Activated CD8-positive, alpha-beta T cell treated with anti-CD3 and anti-CD28 coated beads for 36 hours (primary cell): ENCODE results near the gene SDCCAG8. TPM values are rescaled to one million over a fixed set of nuclear protein-coding genes. Genes with fewer than 3 reads are reported as not detected.
A peak's percentile ranks its signal among the peaks of the same experiment; 100 is the strongest.

Experiments used
- ATAC-seq: fragments of 200-7000 bp; cut with Tn5 transposase; one replicate; pipeline ENCODE4 v1.10.0; 2021; ENCODE audit warnings: mild to moderate bottlenecking, moderate library complexity
- CTCF ChIA-PET: fragments of 350-600 bp; sonication (Branson Sonifier 250); formaldehyde crosslinking; loops from one replicate; lab custom pipeline; 2021; ENCODE audit warnings: antibody characterized with exemption; lab: Charles Lee
- POLR2A ChIA-PET: fragments of 350-600 bp; sonication (Branson Sonifier 250); formaldehyde crosslinking; loops from one replicate; lab custom pipeline; 2021; ENCODE audit warnings: antibody characterized with exemption; lab: Charles Lee
- DNase-seq: peaks from one replicate; pipeline ENCODE4 v3.0.0-alpha.2; 2020
- H3K27ac Mint-ChIP-seq: one replicate; pipeline ENCODE4 v1.8.0; 2021; ENCODE audit warnings: mild to moderate bottlenecking, mixed read lengths
- H3K27me3 Mint-ChIP-seq: one replicate; pipeline ENCODE4 v1.8.0; 2021; ENCODE audit warnings: mixed read lengths
- H3K36me3 Mint-ChIP-seq: one replicate; pipeline ENCODE4 v1.8.0; 2021; ENCODE audit warnings: low read depth, mixed read lengths
- H3K4me1 Mint-ChIP-seq: one replicate; pipeline ENCODE4 v1.8.0; 2021; ENCODE audit warnings: low read depth, mixed read lengths
- H3K4me3 Mint-ChIP-seq: one replicate; pipeline ENCODE4 v1.8.0; 2021; ENCODE audit warnings: mild to moderate bottlenecking, moderate library complexity, mixed read lengths
- H3K9me3 Mint-ChIP-seq: one replicate; pipeline ENCODE4 v1.8.0; 2021; ENCODE audit warnings: mixed read lengths
- intact Hi-C: fragments of 100-400 bp; cut with micrococcal nuclease; formaldehyde crosslinking; loops from one replicate; pipeline ENCODE4 v1.10.0; 2022
- total RNA-seq, 2 experiments: library from RNA; stranded (reverse); gene quantifications; one replicate each; pipeline ENCODE4 v1.2.3, GENCODE V29; 2021
- TF ChIP-seq, protein P1 (sequence below): fragments of 200-600 bp; IDR thresholded peaks from one replicate; pipeline ENCODE4 v1.8.0; 2022; ENCODE audit warnings: antibody characterized with exemption, mild to moderate bottlenecking

The SDCCAG8 gene
- total RNA-seq, 2 experiments from 2014 or later: 22.4 to 22.6 TPM

GRCh38 chr1:243514927-243515326 is 259.1 kb downstream of the SDCCAG8 start:
- Mint-ChIP-seq H3K9me3 (peaks cover 4% of the 10 kb centered on the region), H3K4me3 (no peak overlapping the region), H3K36me3 (peaks cover 20% of the 10 kb centered on the region), H3K27ac (no peak overlapping the region), H3K4me1 (peaks cover 12% of the 10 kb centered on the region), H3K27me3 (no peaks in the 10 kb centered on the region)
- TF ChIP-seq, protein P1, sequence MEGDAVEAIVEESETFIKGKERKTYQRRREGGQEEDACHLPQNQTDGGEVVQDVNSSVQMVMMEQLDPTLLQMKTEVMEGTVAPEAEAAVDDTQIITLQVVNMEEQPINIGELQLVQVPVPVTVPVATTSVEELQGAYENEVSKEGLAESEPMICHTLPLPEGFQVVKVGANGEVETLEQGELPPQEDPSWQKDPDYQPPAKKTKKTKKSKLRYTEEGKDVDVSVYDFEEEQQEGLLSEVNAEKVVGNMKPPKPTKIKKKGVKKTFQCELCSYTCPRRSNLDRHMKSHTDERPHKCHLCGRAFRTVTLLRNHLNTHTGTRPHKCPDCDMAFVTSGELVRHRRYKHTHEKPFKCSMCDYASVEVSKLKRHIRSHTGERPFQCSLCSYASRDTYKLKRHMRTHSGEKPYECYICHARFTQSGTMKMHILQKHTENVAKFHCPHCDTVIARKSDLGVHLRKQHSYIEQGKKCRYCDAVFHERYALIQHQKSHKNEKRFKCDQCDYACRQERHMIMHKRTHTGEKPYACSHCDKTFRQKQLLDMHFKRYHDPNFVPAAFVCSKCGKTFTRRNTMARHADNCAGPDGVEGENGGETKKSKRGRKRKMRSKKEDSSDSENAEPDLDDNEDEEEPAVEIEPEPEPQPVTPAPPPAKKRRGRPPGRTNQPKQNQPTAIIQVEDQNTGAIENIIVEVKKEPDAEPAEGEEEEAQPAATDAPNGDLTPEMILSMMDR: no peak
- ChIA-PET POLR2A (no interaction called here), CTCF (no interaction called here)
- intact Hi-C loops: no loop called here
- ATAC-seq: peak; percentile 30
- DNase-seq: no peak

- ATAC-seq: no peak
- no peak for DNase-seq
- no peak overlapping the region for H3K4me3 Mint-ChIP-seq
- H3K4me1 Mint-ChIP-seq: peaks cover 7% of the 10 kb centered on the region
- TF ChIP-seq, protein P1: no peak
- CTCF ChIA-PET: interaction anchor here (1.5 kb wide), 1 partner anchor 779 kb away, joined by 3 read pairs; no protein-coding TSS in a partner anchor
- no peak overlapping the region for H3K27ac Mint-ChIP-seq
- POLR2A ChIA-PET: no interaction called here
- H3K36me3 Mint-ChIP-seq: peaks cover 14% of the 10 kb centered on the region
- no peaks in the 10 kb centered on the region for H3K27me3 Mint-ChIP-seq
- H3K9me3 Mint-ChIP-seq: peaks cover 4% of the 10 kb centered on the region
- intact Hi-C loops: no loop called here
Measured at GRCh38 chr1:243520831-243521230, 265.0 kb downstream of the SDCCAG8 start.

DNA sequence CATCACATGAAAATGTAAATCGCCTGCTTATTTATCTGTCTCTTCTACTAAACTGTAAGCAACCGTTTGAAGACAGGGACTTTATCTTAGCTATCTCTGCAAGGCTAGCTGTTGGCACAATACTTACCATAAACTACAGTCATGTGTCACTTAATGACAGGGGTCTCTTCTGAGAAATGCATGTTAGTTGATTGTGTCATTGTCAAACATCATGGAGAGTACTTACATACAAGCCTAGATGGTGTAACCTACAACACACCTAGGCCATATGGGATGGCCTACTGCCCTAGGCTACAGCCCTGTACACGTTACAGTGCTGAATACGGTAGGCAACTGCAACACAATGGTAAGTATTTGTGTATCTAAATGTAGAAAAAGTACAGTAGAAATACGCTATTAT is 267.9 kb downstream of the SDCCAG8 start:
- no peak for DNase-seq
- no peak overlapping the region for H3K4me3 Mint-ChIP-seq
- H3K27me3 Mint-ChIP-seq: no peaks in the 10 kb centered on the region
- TF ChIP-seq, protein P1: no peak
- H3K4me1 Mint-ChIP-seq: peaks cover 8% of the 10 kb centered on the region
- ChIA-PET CTCF (no interaction called here), POLR2A (no interaction called here)
- peaks cover 5% of the 10 kb centered on the region for H3K9me3 Mint-ChIP-seq
- intact Hi-C loops: no loop called here
- peaks cover 9% of the 10 kb centered on the region for H3K36me3 Mint-ChIP-seq
- ATAC-seq: no peak
- H3K27ac Mint-ChIP-seq: no peak overlapping the region

DNA sequence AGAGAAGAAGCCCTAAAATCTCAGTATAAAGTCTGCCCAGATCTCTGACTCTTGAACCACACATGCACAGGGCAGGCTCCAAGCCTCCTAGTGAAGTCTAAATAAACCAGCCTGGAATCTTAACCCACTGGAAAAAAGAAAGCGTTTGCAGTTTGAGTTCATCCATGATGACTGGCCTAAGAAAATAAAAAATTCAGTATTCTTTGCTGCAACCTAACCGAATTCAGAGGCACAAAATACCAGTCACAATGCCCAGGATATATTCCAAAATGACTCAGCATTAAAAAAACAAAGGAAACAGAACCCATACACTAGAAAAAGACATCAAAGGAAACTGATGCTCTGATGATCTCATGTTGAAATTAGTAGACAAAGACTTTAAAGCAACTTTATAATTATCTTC is 269.2 kb downstream of the SDCCAG8 start:
- H3K36me3 Mint-ChIP-seq: peaks cover 12% of the 10 kb centered on the region
- H3K27ac Mint-ChIP-seq: no peak overlapping the region
- H3K4me1 Mint-ChIP-seq: peaks cover 8% of the 10 kb centered on the region
- H3K27me3 Mint-ChIP-seq: no peaks in the 10 kb centered on the region
- POLR2A ChIA-PET: no interaction called here
- TF ChIP-seq, protein P1: no peak
- intact Hi-C loops: no loop called here
- no peak for DNase-seq
- CTCF ChIA-PET: no interaction called here
- H3K9me3 Mint-ChIP-seq: peaks cover 6% of the 10 kb centered on the region
- ATAC-seq: no peak
- no peak overlapping the region for H3K4me3 Mint-ChIP-seq

DNA sequence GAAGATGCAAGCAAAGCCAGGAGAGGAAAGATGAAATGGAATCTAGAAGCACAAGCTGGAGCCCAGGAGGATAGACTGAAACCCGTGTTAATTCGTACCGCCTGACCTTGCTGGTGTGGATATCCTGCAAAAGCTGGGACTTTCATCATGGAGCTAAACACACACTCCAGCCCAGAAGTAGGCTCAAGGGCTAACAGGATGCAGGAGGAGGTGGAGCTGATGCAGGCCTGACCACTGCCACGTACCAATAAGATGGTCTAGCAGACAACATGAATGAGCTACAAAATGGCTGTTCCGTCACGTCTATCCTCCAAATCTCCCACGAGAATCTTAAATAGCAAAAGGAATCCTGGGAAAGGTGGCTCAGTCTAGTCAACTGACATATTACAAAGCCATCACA is 270.3 kb downstream of the SDCCAG8 start:
- DNase-seq (no peak), ATAC-seq (no peak)
- H3K4me1 Mint-ChIP-seq: peaks cover 11% of the 10 kb centered on the region
- TF ChIP-seq, protein P1: no peak
- no peak overlapping the region for H3K27ac Mint-ChIP-seq
- H3K27me3 Mint-ChIP-seq: no peaks in the 10 kb centered on the region
- intact Hi-C loops: no loop called here
- peaks cover 6% of the 10 kb centered on the region for H3K9me3 Mint-ChIP-seq
- peaks cover 13% of the 10 kb centered on the region for H3K36me3 Mint-ChIP-seq
- ChIA-PET CTCF (interaction anchor here (1.7 kb wide), 1 partner anchor 9 kb away, joined by 4 read pairs; no protein-coding TSS in a partner anchor), POLR2A (no interaction called here)
- no peak overlapping the region for H3K4me3 Mint-ChIP-seq
